GM21423 (cell line): ENCODE measurements around the gene LASP1NB.

Source experiments
- ATAC-seq: cut with Tn5 transposase; IDR thresholded peaks from one replicate; pipeline ENCODE4 v1.9.1; 2021; ENCODE audit warnings: mild to moderate bottlenecking, moderate library complexity; ENCODE audit not compliant: unreplicated experiment

LASP1NB gene

GRCh38 chr17:38925263-38925995 is at the start of gene LASP1NB:
LASP1NB (plus strand) TSS chr17:38925614.
- no peak for ATAC-seq

- ATAC-seq, result no peak
Measured at GRCh38 chr17:38877130-38877851, 48.1 kb upstream of the LASP1NB start.

- no peak for ATAC-seq
Measured at GRCh38 chr17:38879878-38880665, 45.3 kb upstream of the LASP1NB start.

GRCh38 chr17:38881600-38882191 is 43.7 kb upstream of the LASP1NB start:
- no peak for ATAC-seq

GRCh38 chr17:38882870-38883269 is 42.5 kb upstream of the LASP1NB start:
- no peak for ATAC-seq

- no peak for ATAC-seq
Measured at GRCh38 chr17:38883592-38884526, 41.6 kb upstream of the LASP1NB start.

GRCh38 chr17:38885044-38885727 is 40.2 kb upstream of the LASP1NB start:
- ATAC-seq, result no peak

- no peak for ATAC-seq
Measured at GRCh38 chr17:38885728-38886642, 39.4 kb upstream of the LASP1NB start.

GRCh38 chr17:38886643-38887010 is 38.8 kb upstream of the LASP1NB start:
- ATAC-seq, result no peak

- ATAC-seq, result no peak
Measured at GRCh38 chr17:38888842-38889241, 36.6 kb upstream of the LASP1NB start.

- ATAC-seq, result no peak
Measured at GRCh38 chr17:38889745-38890409, 35.5 kb upstream of the LASP1NB start.

- ATAC-seq, result no peak
Measured at GRCh38 chr17:38890410-38890746, 35.0 kb upstream of the LASP1NB start.

- no peak for ATAC-seq
Measured at GRCh38 chr17:38891441-38891840, 34.0 kb upstream of the LASP1NB start.

GRCh38 chr17:38892083-38892482 is 33.3 kb upstream of the LASP1NB start:
- ATAC-seq, result no peak

GRCh38 chr17:38892620-38893019 is 32.8 kb upstream of the LASP1NB start:
- ATAC-seq, result no peak

GRCh38 chr17:38893113-38893512 is 32.3 kb upstream of the LASP1NB start:
- no peak for ATAC-seq

GRCh38 chr17:38893607-38894006 is 31.8 kb upstream of the LASP1NB start:
- ATAC-seq, result no peak

GRCh38 chr17:38894276-38894675 is 31.1 kb upstream of the LASP1NB start:
- ATAC-seq, result no peak
